PC-3 (cell line): Measurements from ENCODE around the gene PLXNA4. TPM values are rescaled to one million over a fixed set of nuclear protein-coding genes. Genes with fewer than 3 reads are reported as not detected.

Experiments used
- ATAC-seq: fragments of 200-7000 bp; cut with Tn5 transposase; 2 replicates; pipeline ENCODE4 v1.9.1; 2020; ENCODE audit warnings: mild to moderate bottlenecking, moderate library complexity
- BruUV-seq: library from RNA; stranded (reverse); fragments of 400-500 nt; replicated peaks from 2 replicates; lab custom pipeline; 2021; lab: Mats Ljungman, UMichigan
- CTCF ChIA-PET: fragments of 300-600 bp; sonication (Branson Sonifier 250); formaldehyde crosslinking; loops from one replicate; lab custom pipeline; 2022; ENCODE audit warnings: antibody characterized with exemption; lab: Charles Lee
- POLR2A ChIA-PET: fragments of 300-600 bp; sonication (Branson Sonifier 250); formaldehyde crosslinking; loops from one replicate; lab custom pipeline; 2022; ENCODE audit warnings: antibody characterized with exemption; ENCODE audit not compliant: unreplicated experiment; lab: Charles Lee
- DNase-seq: peaks from one replicate; pipeline ENCODE4 v3.0.0-alpha.2; 2015
- H2AFZ ChIP-seq: fragments of 300-600 bp; sonication (generic); 2 replicates; pipeline ENCODE4 v1.6.0; 2016; ENCODE audit warnings: antibody characterized with exemption, low read length
- H3F3A ChIP-seq: fragments of 300-600 bp; sonication (generic); one replicate; pipeline ENCODE4 v1.6.0; 2017; ENCODE audit warnings: antibody characterized with exemption, low read length, control low read depth, mild to moderate bottlenecking; ENCODE audit not compliant: unreplicated experiment
- H3K27ac ChIP-seq: fragments of 300-600 bp; sonication (generic); 2 replicates; pipeline ENCODE4 v1.5.1; 2016; ENCODE audit warnings: mild to moderate bottlenecking, low read length
- H3K27me3 ChIP-seq: fragments of 300-600 bp; sonication (generic); 2 replicates; pipeline ENCODE4 v1.6.1; 2016; ENCODE audit warnings: low read length, mixed read lengths
- H3K36me3 ChIP-seq: fragments of 300-600 bp; sonication (generic); 2 replicates; pipeline ENCODE4 v1.6.1; 2016; ENCODE audit warnings: low read depth, mixed run types, low read length, mixed read lengths
- H3K4me1 ChIP-seq: fragments of 300-600 bp; sonication (generic); 2 replicates; pipeline ENCODE4 v1.5.1; 2016; ENCODE audit warnings: low read length; ENCODE audit not compliant: insufficient read depth
- H3K4me2 ChIP-seq: fragments of 300-600 bp; sonication (generic); 2 replicates; pipeline ENCODE4 v1.6.0; 2016; ENCODE audit warnings: low read length
- H3K4me3 ChIP-seq: fragments of 300-600 bp; sonication (generic); 2 replicates; pipeline ENCODE4 v1.5.1; 2016; ENCODE audit warnings: mild to moderate bottlenecking, low read length, mixed read lengths
- H3K79me2 ChIP-seq: fragments of 300-600 bp; sonication (generic); 2 replicates; pipeline ENCODE4 v1.6.1; 2017; ENCODE audit warnings: low read length, mixed read lengths
- H3K9ac ChIP-seq: fragments of 300-600 bp; sonication (generic); 2 replicates; pipeline ENCODE4 v1.6.0; 2016; ENCODE audit warnings: mild to moderate bottlenecking, low read length
- H3K9me2 ChIP-seq: fragments of 300-600 bp; sonication (generic); replicated peaks from 2 replicates; pipeline ENCODE4 v1.6.1; 2016; ENCODE audit warnings: mixed run types, low read length, mixed read lengths
- H3K9me3 ChIP-seq: fragments of 300-600 bp; sonication (generic); 2 replicates; pipeline ENCODE4 v1.6.1; 2016; ENCODE audit warnings: low read length, mixed read lengths
- H4K20me1 ChIP-seq: fragments of 300-600 bp; sonication (generic); 2 replicates; pipeline ENCODE4 v1.6.1; 2016; ENCODE audit warnings: low read length, mixed read lengths
- CTCF ChIP-seq: fragments of 300-600 bp; sonication (generic); conservative IDR thresholded peaks from 2 replicates; pipeline ENCODE4 v1.5.1; 2017; ENCODE audit warnings: antibody characterized with exemption, low read depth, mild to moderate bottlenecking, low read length
- EZH2 ChIP-seq: fragments of 300-600 bp; sonication (generic); IDR thresholded peaks from one replicate; pipeline ENCODE4 v1.6.1; 2017; ENCODE audit warnings: antibody characterized with exemption, mild to moderate bottlenecking, low read length; ENCODE audit not compliant: unreplicated experiment
- EZH2phosphoT487 ChIP-seq: fragments of 300-600 bp; sonication (generic); IDR thresholded peaks from 2 replicates; pipeline ENCODE4 v1.6.1; 2018; ENCODE audit warnings: mild to moderate bottlenecking, antibody characterized with exemption, low read length, borderline replicate concordance
- intact Hi-C: fragments of 100-400 bp; cut with micrococcal nuclease; formaldehyde crosslinking; loops from 2 replicates; pipeline ENCODE4 v1.9.0; 2023
- total RNA-seq: library from RNA; depleted of rRNA; stranded (reverse); fragments of >200 nt; gene quantifications from 2 replicates; pipeline ENCODE4 v1.2.3, GENCODE V29; 2014

PLXNA4 gene
- total RNA-seq, 1 experiment from 2014 or later: 1.2 TPM

GRCh38 chr7:132115028-132115427, 461.2 kb downstream of the PLXNA4 start:
- DNase-seq (no peak), ATAC-seq (no peak)
- Histone ChIP-seq H3K36me3 (no peaks in the 10 kb centered on the region), H3K9ac (no peak overlapping the region), H3K4me2 (no peak overlapping the region), H3K4me3 (no peak overlapping the region), H3K9me2 (no peaks in the 10 kb centered on the region), H3K27ac (no peak overlapping the region), H3K4me1 (peaks cover 45% of the 10 kb centered on the region), H4K20me1 (no peaks in the 10 kb centered on the region), H3F3A (no peaks in the 10 kb centered on the region), H3K79me2 (no peaks in the 10 kb centered on the region), H3K27me3 (no peaks in the 10 kb centered on the region), H3K9me3 (no peaks in the 10 kb centered on the region), H2AFZ (no peak overlapping the region)
- ChIA-PET POLR2A (no interaction called here), CTCF (no interaction called here)
- no TSS peak for BruUV-seq
- TF ChIP-seq EZH2 (no peak), EZH2phosphoT487 (no peak), CTCF (no peak)
- intact Hi-C loops: no loop called here

GRCh38 chr7:132114411-132114810, 461.9 kb downstream of the PLXNA4 start:
- no peak overlapping the region for H3K4me2 ChIP-seq
- no peaks in the 10 kb centered on the region for H3K9me3 ChIP-seq
- ChIA-PET CTCF (no interaction called here), POLR2A (no interaction called here)
- H3F3A ChIP-seq: no peaks in the 10 kb centered on the region
- no peak for DNase-seq
- H4K20me1 ChIP-seq: no peaks in the 10 kb centered on the region
- intact Hi-C loops: no loop called here
- peaks cover 39% of the 10 kb centered on the region for H3K4me1 ChIP-seq
- no peaks in the 10 kb centered on the region for H3K9me2 ChIP-seq
- no peak for ATAC-seq
- no peaks in the 10 kb centered on the region for H3K36me3 ChIP-seq
- H3K9ac ChIP-seq: no peak overlapping the region
- TF ChIP-seq EZH2 (no peak), EZH2phosphoT487 (no peak), CTCF (no peak)
- no peak overlapping the region for H2AFZ ChIP-seq
- no peak overlapping the region for H3K27ac ChIP-seq
- H3K4me3 ChIP-seq: no peak overlapping the region
- H3K27me3 ChIP-seq: no peaks in the 10 kb centered on the region
- BruUV-seq: no TSS peak
- no peaks in the 10 kb centered on the region for H3K79me2 ChIP-seq

- H3K9me2 ChIP-seq: no peaks in the 10 kb centered on the region
- no peak overlapping the region for H2AFZ ChIP-seq
- TF ChIP-seq CTCF: no peak
- TF ChIP-seq EZH2phosphoT487: no peak
- no peak for TF ChIP-seq EZH2
- ChIA-PET CTCF (no interaction called here), POLR2A (no interaction called here)
- no peaks in the 10 kb centered on the region for H3K79me2 ChIP-seq
- DNase-seq: no peak
- no peak overlapping the region for H3K4me3 ChIP-seq
- no peak overlapping the region for H3K4me2 ChIP-seq
- no peaks in the 10 kb centered on the region for H3K27me3 ChIP-seq
- H3K36me3 ChIP-seq: no peaks in the 10 kb centered on the region
- no peaks in the 10 kb centered on the region for H3F3A ChIP-seq
- intact Hi-C loops: no loop called here
- H3K9me3 ChIP-seq: no peaks in the 10 kb centered on the region
- peaks cover 33% of the 10 kb centered on the region for H3K4me1 ChIP-seq
- H3K27ac ChIP-seq: no peak overlapping the region
- BruUV-seq: no TSS peak
- H4K20me1 ChIP-seq: no peaks in the 10 kb centered on the region
- ATAC-seq: no peak
- H3K9ac ChIP-seq: no peak overlapping the region
These were observed 462.5 kb downstream of the PLXNA4 start for GRCh38 chr7:132113536-132114371.
